Measurements from ENCODE around the gene ZNF865. TPM values are rescaled to one million over a fixed set of nuclear protein-coding genes. Genes with fewer than 3 reads are reported as not detected.

Gene ZNF865
- total RNA-seq, 1 experiment from 2014 or later, result 16.2 TPM

DNA sequence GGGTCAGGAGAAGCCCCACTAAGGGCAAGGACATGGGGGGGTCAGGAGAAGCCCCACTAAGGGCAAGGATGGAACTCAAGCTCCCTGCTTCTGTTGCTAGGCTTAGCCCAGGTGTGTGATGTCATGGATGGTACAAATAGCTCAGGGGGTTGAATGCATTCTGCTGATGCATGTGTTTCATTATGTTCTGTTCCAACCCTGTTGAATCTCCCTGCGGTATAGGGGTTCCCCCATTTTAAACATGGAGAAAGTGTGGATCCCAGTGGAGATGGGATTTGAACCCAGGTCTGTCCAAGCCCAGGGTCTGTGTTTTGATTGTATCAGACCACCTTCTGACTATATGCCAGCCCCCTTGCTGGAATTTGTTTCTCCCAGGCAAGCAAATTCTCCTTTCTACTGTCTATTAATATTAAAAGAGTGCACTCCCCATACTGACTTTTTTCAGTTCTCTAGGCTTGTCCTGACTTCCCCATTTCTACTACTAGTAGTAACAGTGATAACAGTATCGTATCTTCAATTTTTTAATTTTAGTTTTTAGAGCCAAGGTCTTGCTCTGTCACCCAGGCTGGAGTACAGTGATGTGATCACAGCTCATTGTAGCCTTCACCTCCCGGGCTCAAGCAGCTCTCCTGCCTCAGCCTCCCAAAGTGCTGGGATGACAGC, 6.7 kb downstream of the ZNF865 start:
- Histone ChIP-seq H3K4me2 (ENCODE audit: low read length) (no peak overlapping the region), H2AFZ (ENCODE audit: low read depth, low read length, poor library complexity, severe bottlenecking) (no peak overlapping the region), H3K4me1 (ENCODE audit: control insufficient read depth in 1 of 2, insufficient read depth in 2 of 2, low read length in 2 of 2) (peaks cover 0 to under 1% of the 10 kb centered on the region in 2 experiments; a peak in 1 of 4 replicates), H3K79me2 (ENCODE audit: insufficient read depth, low read length) (peaks cover 37% of the 10 kb centered on the region), H3K9ac (ENCODE audit: low read length) (no peak overlapping the region), H3K27me3 (ENCODE audit: insufficient read depth, low read length) (no peaks in the 10 kb centered on the region), H3K36me3 (ENCODE audit: control insufficient read depth in 1 of 2, insufficient read depth in 2 of 2, low read length in 2 of 2) (peaks cover 6 to 18% of the 10 kb centered on the region in 2 experiments; a peak in 3 of 4 replicates), H3K27ac (ENCODE audit: low read depth, low read length) (no peak overlapping the region), H3K9me3 (ENCODE audit: control insufficient read depth in 1 of 2, insufficient read depth in 1 of 2, low read depth in 1 of 2, low read length in 2 of 2) (no peaks in the 10 kb centered on the region), H3K4me3 (replicated peaks in 1 of 2; ENCODE audit: low read depth in 1 of 2, low read length in 2 of 2) (no peak overlapping the region), H3K9me2 (ENCODE audit: insufficient read depth) (no peaks in the 10 kb centered on the region), H4K20me1 (ENCODE audit: insufficient read depth) (no peaks in the 10 kb centered on the region)
- RAD21 ChIA-PET (ENCODE audit: low non-redundant PET in 1 of 2, low total read pairs in 2 of 2, uncharacterized antibody in 2 of 2, unreplicated experiment in 2 of 2), result no interaction called here
- no peak for TF ChIP-seq POLR2AphosphoS5 (IDR thresholded peaks at IDR 0.05; ENCODE audit: low read depth, low read length)
- TF ChIP-seq SP1 (IDR thresholded peaks at IDR 0.05; ENCODE audit: low read depth), result no peak
- TF ChIP-seq RAD21 (IDR thresholded peaks at IDR 0.05; ENCODE audit: low read depth), result no peak
- TF ChIP-seq, protein P1, sequence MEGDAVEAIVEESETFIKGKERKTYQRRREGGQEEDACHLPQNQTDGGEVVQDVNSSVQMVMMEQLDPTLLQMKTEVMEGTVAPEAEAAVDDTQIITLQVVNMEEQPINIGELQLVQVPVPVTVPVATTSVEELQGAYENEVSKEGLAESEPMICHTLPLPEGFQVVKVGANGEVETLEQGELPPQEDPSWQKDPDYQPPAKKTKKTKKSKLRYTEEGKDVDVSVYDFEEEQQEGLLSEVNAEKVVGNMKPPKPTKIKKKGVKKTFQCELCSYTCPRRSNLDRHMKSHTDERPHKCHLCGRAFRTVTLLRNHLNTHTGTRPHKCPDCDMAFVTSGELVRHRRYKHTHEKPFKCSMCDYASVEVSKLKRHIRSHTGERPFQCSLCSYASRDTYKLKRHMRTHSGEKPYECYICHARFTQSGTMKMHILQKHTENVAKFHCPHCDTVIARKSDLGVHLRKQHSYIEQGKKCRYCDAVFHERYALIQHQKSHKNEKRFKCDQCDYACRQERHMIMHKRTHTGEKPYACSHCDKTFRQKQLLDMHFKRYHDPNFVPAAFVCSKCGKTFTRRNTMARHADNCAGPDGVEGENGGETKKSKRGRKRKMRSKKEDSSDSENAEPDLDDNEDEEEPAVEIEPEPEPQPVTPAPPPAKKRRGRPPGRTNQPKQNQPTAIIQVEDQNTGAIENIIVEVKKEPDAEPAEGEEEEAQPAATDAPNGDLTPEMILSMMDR (IDR thresholded peaks at IDR 0.05 in 2 of 3, conservative IDR thresholded peaks at IDR 0.05 in 1 of 3; ENCODE audit: borderline replicate concordance in 1 of 3, insufficient read depth in 1 of 3, low read depth in 2 of 3, low read length in 2 of 3), result no peak
- TF ChIP-seq EZH2 (IDR thresholded peaks at IDR 0.05), result no peak
- TF ChIP-seq EGR1 (IDR thresholded peaks at IDR 0.05; ENCODE audit: low read depth), result no peak
- intact Hi-C loops (cut with micrococcal nuclease), result no loop called here
- POLR2A ChIA-PET, result no interaction called here
- no peak for DNase-seq (ENCODE audit: low read depth, low spot score)
- no peak for ATAC-seq
- CTCF ChIA-PET, result no interaction called here
- BruUV-seq (replicated peaks), result no TSS peak

DNA sequence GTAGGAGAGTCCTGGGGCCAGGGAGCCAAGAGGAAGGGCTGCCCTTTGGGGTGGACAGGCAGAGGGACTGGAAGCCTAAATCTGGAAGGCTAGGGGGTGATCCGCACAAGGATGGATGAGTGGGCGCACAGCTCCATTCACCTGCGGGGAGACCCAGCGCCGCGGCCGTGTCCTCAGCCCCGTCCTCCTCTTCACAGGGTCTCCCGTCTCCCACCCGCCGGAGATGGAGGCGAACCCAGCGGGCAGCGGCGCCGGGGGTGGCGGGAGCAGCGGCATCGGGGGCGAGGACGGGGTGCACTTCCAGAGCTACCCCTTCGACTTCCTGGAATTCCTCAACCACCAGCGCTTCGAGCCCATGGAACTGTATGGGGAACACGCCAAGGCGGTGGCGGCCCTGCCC, 7.9 kb downstream of the ZNF865 start:
- H2AFZ ChIP-seq (ENCODE audit: low read depth, low read length, poor library complexity, severe bottlenecking), result no peak overlapping the region
- H3K36me3 ChIP-seq (ENCODE audit: control insufficient read depth in 1 of 2, insufficient read depth in 2 of 2, low read length in 2 of 2), result peaks cover 8 to 14% of the 10 kb centered on the region in 2 experiments; a peak in 3 of 4 replicates
- RAD21 ChIA-PET (ENCODE audit: low non-redundant PET in 1 of 2, low total read pairs in 2 of 2, uncharacterized antibody in 2 of 2, unreplicated experiment in 2 of 2), result no interaction called here
- H3K9me2 ChIP-seq (ENCODE audit: insufficient read depth), result no peaks in the 10 kb centered on the region
- H3K27me3 ChIP-seq (ENCODE audit: insufficient read depth, low read length), result no peaks in the 10 kb centered on the region
- H3K4me3 ChIP-seq (replicated peaks in 1 of 2; ENCODE audit: low read depth in 1 of 2, low read length in 2 of 2), result no peak overlapping the region
- no peaks in the 10 kb centered on the region for H3K9me3 ChIP-seq (ENCODE audit: control insufficient read depth in 1 of 2, insufficient read depth in 1 of 2, low read depth in 1 of 2, low read length in 2 of 2)
- H3K79me2 ChIP-seq (ENCODE audit: insufficient read depth, low read length), result peaks cover 26% of the 10 kb centered on the region; the same call in 1 of the 2 replicates
- CTCF ChIA-PET, result no interaction called here
- H3K9ac ChIP-seq (ENCODE audit: low read length), result no peak overlapping the region
- no TSS peak for BruUV-seq (replicated peaks)
- no peak for DNase-seq (ENCODE audit: low read depth, low spot score)
- no peak overlapping the region for H3K27ac ChIP-seq (ENCODE audit: low read depth, low read length)
- H3K4me1 ChIP-seq (ENCODE audit: control insufficient read depth in 1 of 2, insufficient read depth in 2 of 2, low read length in 2 of 2), result no peaks in the 10 kb centered on the region
- POLR2A ChIA-PET, result interaction anchor here (1.1 kb wide), 1 partner anchor 11 kb away, joined by 3 read pairs; the partner anchor contains the start of gene ZNF784
- ATAC-seq, result no peak
- H3K4me2 ChIP-seq (ENCODE audit: low read length), result no peak overlapping the region
- H4K20me1 ChIP-seq (ENCODE audit: insufficient read depth), result no peaks in the 10 kb centered on the region
- intact Hi-C loops (cut with micrococcal nuclease), result no loop called here
- TF ChIP-seq, protein P2, sequence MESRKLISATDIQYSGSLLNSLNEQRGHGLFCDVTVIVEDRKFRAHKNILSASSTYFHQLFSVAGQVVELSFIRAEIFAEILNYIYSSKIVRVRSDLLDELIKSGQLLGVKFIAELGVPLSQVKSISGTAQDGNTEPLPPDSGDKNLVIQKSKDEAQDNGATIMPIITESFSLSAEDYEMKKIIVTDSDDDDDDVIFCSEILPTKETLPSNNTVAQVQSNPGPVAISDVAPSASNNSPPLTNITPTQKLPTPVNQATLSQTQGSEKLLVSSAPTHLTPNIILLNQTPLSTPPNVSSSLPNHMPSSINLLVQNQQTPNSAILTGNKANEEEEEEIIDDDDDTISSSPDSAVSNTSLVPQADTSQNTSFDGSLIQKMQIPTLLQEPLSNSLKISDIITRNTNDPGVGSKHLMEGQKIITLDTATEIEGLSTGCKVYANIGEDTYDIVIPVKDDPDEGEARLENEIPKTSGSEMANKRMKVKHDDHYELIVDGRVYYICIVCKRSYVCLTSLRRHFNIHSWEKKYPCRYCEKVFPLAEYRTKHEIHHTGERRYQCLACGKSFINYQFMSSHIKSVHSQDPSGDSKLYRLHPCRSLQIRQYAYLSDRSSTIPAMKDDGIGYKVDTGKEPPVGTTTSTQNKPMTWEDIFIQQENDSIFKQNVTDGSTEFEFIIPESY (IDR thresholded peaks at IDR 0.05; ENCODE audit: extremely low read depth, insufficient replicate concordance, low read length), result no peak
- TF ChIP-seq SRF (IDR thresholded peaks at IDR 0.05; ENCODE audit: low read depth) (no peak), JUND (IDR thresholded peaks at IDR 0.05) (no peak), YY1 (IDR thresholded peaks at IDR 0.05; ENCODE audit: extremely low read depth, insufficient replicate concordance, low read depth, low read length) (no peak), SIN3A (IDR thresholded peaks at IDR 0.05; ENCODE audit: low read depth) (no peak)
- TF ChIP-seq, protein P3, sequence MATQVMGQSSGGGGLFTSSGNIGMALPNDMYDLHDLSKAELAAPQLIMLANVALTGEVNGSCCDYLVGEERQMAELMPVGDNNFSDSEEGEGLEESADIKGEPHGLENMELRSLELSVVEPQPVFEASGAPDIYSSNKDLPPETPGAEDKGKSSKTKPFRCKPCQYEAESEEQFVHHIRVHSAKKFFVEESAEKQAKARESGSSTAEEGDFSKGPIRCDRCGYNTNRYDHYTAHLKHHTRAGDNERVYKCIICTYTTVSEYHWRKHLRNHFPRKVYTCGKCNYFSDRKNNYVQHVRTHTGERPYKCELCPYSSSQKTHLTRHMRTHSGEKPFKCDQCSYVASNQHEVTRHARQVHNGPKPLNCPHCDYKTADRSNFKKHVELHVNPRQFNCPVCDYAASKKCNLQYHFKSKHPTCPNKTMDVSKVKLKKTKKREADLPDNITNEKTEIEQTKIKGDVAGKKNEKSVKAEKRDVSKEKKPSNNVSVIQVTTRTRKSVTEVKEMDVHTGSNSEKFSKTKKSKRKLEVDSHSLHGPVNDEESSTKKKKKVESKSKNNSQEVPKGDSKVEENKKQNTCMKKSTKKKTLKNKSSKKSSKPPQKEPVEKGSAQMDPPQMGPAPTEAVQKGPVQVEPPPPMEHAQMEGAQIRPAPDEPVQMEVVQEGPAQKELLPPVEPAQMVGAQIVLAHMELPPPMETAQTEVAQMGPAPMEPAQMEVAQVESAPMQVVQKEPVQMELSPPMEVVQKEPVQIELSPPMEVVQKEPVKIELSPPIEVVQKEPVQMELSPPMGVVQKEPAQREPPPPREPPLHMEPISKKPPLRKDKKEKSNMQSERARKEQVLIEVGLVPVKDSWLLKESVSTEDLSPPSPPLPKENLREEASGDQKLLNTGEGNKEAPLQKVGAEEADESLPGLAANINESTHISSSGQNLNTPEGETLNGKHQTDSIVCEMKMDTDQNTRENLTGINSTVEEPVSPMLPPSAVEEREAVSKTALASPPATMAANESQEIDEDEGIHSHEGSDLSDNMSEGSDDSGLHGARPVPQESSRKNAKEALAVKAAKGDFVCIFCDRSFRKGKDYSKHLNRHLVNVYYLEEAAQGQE (IDR thresholded peaks at IDR 0.05; ENCODE audit: low read depth), result no peak
